GM21423 (cell line): ENCODE measurements around the gene ANKRD44.

Experiments
- ATAC-seq: cut with Tn5 transposase; IDR thresholded peaks from one replicate; pipeline ENCODE4 v1.9.1; 2021; ENCODE audit warnings: mild to moderate bottlenecking, moderate library complexity; ENCODE audit not compliant: unreplicated experiment

Gene ANKRD44

GRCh38 chr2:196967775-196968174, 342.8 kb downstream of the ANKRD44 start:
- no peak for ATAC-seq

GRCh38 chr2:196967116-196967515, 343.5 kb downstream of the ANKRD44 start:
- ATAC-seq, result no peak

DNA sequence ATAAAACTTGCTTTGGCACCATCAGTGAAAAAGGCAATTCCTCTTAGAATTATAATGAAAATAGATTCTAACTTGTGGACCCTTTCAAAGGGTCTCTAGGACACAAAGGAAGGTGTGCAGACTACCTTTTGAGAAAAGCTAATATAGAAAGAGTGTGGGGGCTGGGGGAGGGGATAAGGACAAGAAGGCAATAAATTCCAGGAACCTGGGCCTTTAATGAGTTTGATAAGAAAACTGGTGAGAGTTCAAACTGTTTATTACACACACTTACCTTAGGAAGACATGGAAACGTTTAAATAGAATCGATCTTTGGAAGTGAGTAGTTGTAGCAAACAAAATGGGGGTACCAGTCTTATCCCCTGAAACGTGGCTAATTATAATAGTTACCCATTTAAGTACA, 344.5 kb downstream of the ANKRD44 start:
- no peak for ATAC-seq

- ATAC-seq, result no peak
Measured at GRCh38 chr2:196965651-196966050, 344.9 kb downstream of the ANKRD44 start.

GRCh38 chr2:196963961-196964360, 346.6 kb downstream of the ANKRD44 start:
- no peak for ATAC-seq

DNA sequence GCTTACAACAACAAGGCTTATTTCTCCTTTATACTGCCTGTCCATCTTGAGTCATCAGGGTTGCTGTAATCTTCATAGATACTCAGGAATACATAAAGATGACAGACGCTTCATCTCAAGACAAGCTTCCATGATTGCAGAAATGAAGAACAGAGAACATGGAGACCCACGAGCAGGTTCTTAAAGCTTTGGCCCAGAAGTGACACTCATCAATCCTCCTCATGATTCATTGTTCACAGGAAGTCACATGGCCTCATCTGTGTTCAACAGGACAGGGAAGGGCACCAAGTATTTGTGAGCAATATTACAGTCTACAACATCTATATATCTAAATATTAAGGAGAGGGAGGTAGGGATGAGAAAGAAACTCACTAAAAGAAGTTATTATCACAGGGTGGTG, 347.5 kb downstream of the ANKRD44 start:
- no peak for ATAC-seq

DNA sequence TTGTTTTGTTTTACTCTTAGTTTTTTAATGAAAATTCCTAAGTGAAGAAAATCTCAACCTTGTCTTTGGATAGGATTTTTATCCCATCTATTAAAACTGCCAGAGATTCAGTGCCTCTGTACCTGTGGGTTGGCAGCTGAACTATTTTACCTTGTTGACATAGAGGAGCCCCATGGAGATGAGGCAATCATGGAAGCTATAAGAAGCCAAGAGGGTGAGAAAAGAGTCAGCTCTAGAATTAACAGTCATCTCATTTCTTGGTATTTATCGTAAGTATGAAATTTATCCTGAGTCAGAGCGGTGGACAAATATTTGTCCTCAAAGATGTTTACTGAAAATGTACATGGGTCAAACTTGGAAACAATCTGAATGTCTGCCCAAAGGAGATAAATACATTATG, 348.3 kb downstream of the ANKRD44 start:
- no peak for ATAC-seq

- peak; percentile 98 for ATAC-seq
Measured at GRCh38 chr2:196961889-196962288, 348.7 kb downstream of the ANKRD44 start.

- ATAC-seq, result no peak
Measured at GRCh38 chr2:196959734-196960338, 350.7 kb downstream of the ANKRD44 start.

DNA sequence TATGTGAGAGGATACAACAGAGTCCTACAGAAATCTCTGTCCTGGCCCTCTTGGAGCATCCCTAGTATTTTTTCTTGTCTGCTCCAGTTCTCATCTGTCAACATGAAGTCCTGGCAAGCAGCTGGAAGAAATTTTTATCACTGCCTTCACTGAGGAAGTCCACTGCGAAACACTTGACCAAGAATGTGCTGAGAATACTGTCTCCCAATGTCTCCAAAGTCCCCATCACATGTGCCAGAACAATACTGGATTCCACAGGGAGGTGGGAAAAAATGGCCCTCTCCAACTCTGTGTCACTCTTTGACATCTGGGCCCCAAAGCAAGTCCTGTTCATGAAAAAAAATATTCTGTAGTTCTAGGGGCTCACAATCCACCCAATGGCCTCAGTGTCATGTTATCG, 351.3 kb downstream of the ANKRD44 start:
- no peak for ATAC-seq

DNA sequence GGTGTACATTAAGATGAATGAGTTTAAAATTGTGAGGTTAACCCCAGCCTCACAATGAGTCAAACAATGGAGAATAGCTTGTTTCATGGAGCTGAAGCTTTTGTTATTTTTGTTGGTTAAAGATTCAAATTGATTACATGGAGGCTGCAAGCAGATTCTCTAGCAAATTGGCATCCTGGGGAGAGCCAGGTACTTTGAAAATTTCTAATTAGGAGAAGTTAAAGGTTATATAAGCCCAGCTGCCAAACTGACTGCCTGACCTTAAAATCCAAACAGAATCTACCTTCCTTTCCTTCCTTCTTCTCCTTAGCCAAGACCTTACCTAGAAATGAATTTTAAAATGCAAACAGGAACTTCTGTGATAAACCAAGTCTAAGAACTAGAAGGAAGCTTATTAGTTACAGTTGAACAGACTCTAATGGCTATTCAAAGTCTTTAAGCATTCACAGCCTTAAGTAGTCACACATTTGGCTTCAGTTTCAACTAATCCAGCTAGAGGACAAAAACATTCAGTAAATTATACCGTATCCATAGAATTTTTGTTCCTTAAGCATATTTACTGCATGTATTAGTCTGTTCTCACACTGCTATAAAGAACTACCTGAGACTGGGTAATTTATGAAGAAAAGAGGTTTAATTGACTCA, 352.6 kb downstream of the ANKRD44 start:
- ATAC-seq, result no peak

DNA sequence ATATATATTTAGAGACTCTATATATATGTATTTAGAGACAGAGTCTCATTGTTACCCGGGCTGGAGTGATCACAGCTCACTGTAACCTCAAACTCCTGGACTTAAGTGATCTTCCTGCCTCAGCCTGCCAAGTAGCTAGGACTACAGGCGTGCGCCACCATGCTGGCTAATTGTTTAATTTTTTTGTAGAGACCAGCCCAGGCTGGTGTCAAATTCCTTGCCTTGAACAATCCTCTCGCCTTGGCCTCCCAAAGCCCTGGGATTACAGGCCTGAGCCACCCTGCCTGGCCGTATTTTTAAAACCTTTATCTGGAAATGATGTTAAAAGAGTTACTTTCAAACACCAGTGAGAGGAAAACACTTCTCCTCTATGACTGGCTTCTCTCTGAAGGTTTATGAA, 353.1 kb downstream of the ANKRD44 start:
- no peak for ATAC-seq

DNA sequence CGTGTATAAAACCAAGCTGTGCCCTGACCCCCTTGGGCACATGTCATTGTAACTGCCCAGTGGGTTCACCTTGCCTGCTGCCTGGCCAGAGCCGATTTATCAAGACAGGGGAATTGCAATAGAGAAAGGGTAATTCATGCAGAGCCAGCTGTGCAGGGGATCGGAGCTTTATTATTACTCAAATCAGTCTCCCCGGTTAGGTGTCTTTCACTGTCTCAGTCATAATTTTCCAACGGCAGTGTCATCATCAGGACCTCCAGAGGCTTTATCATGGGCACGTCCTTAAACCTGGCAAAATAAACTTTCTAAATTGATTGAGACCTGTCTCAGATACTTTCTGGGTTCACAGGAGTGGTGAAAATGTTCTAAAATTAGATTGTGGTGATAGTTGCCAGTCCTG, 354.5 kb downstream of the ANKRD44 start:
- no peak for ATAC-seq

DNA sequence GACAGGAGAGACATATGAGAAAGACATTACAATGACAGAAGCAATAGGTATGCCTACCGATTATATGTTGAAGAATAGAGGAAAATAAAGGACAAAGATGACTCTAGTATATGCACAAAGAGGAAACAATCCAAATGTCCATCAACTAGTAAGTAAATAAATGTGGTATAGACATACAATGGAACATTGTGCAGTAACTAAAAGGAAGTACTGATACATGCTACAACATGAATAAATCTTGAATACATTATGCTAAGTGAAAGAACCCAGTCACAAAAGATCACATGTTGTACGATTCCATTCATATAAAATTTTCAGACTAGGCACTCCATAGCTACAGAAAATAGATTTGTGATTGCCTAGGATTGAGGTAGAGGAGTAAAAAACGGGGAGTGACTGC, 355.5 kb downstream of the ANKRD44 start:
- no peak for ATAC-seq

DNA sequence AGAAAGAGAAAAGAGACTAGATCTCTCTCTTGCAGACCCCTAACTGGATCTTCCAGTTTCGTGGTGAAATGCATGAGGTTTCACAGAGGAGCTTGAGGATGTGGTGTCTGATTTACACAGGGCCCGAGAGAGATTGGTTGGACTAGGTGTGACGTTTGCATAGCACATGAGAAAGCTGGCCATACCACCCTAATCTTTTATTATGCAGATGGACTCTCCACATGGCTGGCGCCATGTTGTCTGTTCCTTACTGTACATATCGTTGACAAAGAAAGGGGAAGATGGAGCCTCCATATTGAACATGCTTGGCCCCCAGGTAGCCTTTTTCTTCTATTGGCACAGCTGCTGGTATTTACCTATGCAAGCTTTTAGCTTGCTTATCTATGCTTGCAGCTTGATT, 356.6 kb downstream of the ANKRD44 start:
- ATAC-seq, result no peak

- no peak for ATAC-seq
Measured at GRCh38 chr2:196952936-196953335, 357.6 kb downstream of the ANKRD44 start.

DNA sequence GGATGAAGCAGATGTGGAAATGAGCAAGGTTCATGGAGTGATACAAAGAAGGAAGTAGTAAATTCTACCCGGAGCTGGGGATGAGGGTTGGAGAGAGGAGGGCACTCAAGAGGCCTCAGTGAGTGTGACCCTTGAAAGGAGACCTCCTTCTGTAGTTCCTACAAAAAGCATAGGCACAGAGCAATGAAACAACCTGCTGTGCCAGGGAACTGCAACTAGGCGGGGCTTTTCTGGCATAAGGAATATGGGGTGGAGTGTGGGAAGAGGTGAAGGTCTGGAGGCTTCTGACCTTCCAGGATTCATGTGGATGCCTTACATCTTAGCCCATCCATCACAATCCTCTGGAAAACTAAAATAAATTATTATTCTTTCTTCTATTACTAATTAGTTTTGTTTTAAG, 358.6 kb downstream of the ANKRD44 start:
- ATAC-seq, result no peak

GRCh38 chr2:196949116-196949515, 361.5 kb downstream of the ANKRD44 start:
- no peak for ATAC-seq

- peak; percentile 83 for ATAC-seq
Measured at GRCh38 chr2:196944570-196944969, 366.0 kb downstream of the ANKRD44 start.

DNA sequence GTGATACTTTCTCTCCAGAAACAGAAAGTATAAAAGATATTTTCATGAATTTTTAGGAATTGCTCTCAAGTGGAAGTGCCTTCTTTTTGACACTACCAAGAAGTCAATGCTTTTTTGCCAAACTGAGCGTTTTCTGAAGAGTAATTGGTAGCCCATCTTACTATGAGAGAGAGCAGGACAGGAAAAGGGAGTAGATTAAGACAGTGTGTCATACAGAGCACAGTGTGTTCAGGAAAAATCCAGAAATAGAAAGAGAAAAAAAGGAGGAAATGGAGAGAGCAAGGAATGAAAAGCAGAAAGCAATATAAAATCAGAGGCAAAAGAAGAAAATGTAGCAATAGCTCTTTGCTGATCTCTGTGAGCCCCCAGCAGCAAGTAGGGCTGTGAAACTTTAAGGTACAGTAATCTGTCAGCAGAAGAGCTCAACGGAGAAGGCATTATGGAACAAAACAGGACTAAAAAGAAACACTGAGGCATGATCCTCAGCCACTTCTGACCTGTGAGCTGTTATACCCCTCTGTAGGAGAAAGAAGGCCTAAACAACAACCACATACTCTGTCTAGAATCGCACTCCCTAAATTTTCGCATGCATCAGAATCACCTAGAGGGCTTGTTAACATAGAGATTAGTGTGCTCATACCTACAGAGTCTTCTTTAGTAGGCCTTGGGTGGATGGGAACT, 369.0 kb downstream of the ANKRD44 start:
- no peak for ATAC-seq

DNA sequence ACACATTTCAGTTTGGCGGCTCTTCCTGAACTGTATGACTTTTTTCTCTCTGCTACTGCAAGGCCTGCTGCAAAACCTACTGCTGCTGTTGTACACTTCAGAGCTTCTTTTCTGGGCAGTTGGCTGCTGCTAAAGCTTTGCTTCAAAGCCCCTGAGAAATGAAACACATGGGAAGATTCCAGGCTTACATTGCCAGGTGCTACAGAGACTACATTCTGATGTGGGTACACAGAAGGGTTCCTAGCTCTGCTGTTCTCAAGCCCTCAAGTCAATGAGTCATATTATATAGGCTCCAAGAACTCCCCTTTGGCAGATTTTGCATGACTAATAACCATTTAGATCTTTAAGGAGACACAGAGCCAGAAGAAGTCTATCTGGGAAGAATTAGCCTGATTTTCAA, 371.2 kb downstream of the ANKRD44 start:
- no peak for ATAC-seq
